ENCODE measurements around the gene GPS2.

DNA sequence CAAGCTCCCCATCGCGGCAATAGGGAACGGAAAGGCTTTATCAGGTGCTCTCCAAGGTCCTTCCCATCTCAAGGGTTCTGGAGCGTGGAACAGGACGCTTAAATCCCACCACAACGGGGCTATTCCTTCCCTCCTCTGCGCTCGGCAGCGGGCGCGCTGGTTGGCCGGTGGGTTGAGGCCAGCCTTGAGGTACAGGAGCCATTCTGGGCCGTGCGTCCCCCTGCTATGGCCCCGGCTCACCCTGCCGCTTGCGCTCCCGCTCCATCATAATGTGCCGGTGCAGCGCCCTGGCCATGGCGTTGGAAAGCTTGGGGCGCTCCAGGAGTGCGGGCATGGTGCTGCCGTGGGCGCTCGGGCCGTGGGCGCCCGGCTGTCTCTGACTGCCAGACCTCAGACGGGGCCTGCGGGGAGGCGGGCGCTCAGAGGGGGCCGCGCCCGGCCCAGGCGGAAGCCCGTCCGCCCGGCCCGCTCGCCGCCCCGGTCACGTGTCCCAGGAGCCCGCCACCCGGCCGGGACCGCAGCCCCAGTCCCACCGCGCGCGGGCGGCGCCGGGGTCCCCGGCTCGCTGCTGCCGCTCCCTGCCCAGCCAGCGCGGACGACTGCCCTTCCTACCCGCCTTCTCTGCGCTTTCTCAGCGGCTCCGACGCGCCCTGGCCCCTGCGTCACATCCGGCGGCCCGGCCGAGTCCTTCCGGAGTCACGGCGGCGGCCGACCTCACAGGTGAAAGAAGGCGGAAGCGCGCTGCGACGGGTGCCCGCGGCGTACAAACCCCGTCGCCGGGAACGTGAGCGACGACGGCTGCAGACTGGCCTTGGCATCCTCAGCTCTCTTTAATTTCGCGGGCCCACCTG lies at the start of gene GPS2:
- TF ChIP-seq, protein P1, sequence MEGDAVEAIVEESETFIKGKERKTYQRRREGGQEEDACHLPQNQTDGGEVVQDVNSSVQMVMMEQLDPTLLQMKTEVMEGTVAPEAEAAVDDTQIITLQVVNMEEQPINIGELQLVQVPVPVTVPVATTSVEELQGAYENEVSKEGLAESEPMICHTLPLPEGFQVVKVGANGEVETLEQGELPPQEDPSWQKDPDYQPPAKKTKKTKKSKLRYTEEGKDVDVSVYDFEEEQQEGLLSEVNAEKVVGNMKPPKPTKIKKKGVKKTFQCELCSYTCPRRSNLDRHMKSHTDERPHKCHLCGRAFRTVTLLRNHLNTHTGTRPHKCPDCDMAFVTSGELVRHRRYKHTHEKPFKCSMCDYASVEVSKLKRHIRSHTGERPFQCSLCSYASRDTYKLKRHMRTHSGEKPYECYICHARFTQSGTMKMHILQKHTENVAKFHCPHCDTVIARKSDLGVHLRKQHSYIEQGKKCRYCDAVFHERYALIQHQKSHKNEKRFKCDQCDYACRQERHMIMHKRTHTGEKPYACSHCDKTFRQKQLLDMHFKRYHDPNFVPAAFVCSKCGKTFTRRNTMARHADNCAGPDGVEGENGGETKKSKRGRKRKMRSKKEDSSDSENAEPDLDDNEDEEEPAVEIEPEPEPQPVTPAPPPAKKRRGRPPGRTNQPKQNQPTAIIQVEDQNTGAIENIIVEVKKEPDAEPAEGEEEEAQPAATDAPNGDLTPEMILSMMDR (IDR thresholded peaks at IDR 0.05), result peak in 2 of 5 experiments; percentile 33 to 45
- peak; percentile 70 to 73 for TF ChIP-seq POLR2A (IDR thresholded peaks at IDR 0.05)
